Raji (cell line): ENCODE measurements around the gene FASN.
A peak's percentile ranks its signal among the peaks of the same experiment; 100 is the strongest.

Source experiments
- POLR2A ChIP-seq: IDR thresholded peaks from 2 replicates; pipeline ENCODE4 v1.6.1; 2011; ENCODE audit warnings: low read depth, low read length, control low read depth; ENCODE audit not compliant: insufficient read depth

The FASN gene

GRCh38 chr17:82051776-82052637, 46.0 kb downstream of the FASN start, which contains the start of the genes GPS1 and RFNG:
Gene GPS1 (plus strand): TSS chr17:82051898. CDS start chr17:82051932, 34 bp downstream.
Gene RFNG (minus strand): TSS chr17:82051811. CDS start chr17:82051766, 45 bp downstream.
- TF ChIP-seq POLR2A: peak; percentile 60

GRCh38 chr17:82050761-82051641, 47.0 kb downstream of the FASN start:
- TF ChIP-seq POLR2A: no peak

DNA sequence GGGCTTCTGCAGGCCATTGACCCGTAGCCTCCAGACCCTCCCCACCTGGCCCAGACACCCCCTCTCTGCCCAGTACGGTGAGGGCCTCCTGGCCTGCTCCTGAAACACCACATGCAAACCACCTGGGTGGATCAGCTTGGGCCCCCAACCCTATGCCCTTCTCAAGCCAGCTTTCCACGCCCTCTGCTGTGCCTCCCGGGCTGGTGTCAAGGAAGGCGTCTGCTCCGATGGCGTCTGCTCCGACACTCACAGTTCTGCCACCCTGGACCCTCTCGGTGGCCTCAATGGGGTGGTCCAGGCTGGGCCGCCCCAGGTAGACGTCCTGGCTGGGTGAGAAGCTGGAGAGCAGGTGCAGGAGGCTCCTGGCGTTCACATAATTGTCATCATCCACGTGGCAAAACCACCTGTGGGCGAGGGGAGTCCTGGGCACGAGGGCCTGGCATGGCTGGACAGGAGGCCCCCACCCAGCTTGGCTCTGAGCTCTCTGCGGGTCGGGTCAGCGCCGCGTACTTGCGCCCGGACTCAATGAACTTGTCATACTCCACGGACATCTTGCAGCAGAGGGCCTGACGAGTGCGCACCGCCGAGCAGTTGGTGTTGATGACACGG, 47.8 kb downstream of the FASN start:
- TF ChIP-seq POLR2A: no peak

DNA sequence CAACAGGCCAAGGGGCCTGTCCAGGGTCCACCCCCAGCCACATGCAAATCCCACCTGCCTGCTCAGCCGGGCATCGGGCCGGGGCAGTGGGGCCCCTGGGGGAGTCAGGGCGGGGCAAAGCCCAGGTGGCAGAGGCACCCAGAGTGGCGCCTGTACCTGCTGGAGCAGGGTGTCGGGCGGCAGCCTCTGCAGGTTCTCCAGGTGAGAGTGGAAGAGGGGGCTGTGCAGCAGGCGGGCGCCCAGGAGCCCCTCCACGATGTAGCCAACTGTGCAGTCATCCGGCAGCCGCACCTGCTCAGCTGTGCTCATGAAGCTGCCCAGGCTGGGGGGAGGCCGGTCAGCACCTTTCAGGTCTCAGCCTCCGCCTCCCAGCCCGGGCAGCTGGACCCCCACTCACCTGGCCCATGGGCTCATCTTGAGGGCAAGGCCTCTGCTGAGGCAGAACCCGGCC, 48.5 kb downstream of the FASN start:
- no peak for TF ChIP-seq POLR2A

DNA sequence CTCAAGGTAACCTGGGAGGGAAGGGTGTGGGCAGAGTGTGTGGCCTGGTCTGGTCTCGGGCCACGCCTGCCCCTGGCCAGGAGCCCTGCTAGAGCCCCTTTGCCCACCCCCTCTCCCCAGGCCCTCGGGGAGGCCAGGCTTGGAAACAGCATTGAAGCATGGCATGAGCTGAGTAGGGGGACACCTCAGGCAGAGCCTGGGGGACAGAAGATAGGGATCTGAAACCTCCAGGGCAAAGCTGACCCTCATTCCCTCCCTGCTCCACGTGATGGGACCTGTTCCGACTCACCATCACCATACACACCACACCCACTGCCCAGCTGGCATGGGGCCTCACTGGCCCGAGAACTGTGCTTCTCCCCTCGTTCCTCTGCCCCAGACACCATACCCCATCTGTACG, 48.9 kb downstream of the FASN start:
- no peak for TF ChIP-seq POLR2A

DNA sequence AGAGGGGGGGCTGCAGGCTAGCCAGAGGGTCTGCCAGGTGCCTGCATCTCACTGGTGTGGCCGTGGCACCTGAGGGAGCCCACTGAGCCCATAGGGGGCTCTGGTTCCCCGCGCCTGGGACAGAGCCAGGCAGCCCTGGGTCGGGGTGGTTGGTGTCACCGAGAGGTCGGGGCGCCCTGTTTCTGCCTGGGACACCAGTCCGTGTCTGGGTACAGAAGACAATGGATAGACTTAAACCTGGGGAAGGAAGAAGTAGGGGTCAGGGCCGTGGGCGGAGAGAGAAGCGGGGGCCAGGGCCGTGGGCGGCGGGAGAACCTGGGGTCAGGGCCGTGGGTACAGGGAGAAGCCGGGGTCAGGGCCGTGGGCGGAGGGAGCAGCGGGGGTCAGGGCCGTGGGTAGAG, 49.5 kb downstream of the FASN start:
- no peak for TF ChIP-seq POLR2A

DNA sequence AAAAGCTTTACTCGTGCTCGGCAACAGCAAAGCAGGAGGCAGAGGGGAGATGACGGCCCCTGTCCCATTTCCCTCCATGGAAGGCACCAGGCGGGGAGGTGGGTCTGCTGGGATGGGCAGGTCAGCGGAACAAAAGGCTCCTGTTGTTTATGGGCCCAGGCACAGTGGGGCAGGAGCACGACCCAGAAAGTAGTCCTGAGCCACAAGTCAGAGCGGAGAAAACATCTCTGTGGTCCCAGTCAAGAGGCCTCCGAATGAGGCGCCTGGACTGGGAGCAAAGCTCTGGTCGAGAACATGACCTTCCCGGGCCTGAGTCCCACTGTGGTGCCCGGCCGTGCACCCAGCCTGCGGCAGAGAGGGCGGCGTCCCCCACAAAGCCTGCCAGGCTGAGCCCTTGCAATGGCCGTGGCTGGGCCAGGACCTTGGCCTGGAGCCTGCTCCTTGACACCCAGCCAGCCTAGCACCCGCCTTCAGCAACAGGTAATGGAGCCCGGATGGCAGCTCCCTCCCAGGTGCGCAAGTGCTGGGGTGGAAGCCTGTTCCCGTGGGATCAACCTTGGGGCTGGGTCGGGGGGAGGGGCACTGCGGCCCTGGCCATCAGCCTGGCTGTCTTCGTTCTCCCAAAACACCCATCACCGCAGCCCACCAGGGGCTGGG, 50.0 kb downstream of the FASN start:
- no peak for TF ChIP-seq POLR2A

DNA sequence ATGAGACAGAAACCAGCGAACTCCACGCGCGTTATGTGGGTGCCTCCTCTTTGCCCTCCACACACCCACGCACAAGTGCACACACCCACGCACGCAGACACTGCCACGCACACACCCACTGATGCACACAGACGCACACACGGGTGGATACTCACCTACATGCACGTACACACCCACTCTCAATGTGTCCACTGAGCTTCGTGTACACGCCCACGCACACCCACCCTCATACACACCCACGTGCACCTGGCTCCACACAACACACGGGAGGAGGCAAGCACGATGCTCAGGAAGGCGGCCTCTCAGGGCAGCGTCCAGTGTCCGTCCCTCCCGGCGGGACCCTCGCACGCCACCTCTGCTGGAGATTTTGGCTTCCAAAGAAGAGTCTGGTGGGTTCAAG, 50.7 kb downstream of the FASN start:
- no peak for TF ChIP-seq POLR2A

DNA sequence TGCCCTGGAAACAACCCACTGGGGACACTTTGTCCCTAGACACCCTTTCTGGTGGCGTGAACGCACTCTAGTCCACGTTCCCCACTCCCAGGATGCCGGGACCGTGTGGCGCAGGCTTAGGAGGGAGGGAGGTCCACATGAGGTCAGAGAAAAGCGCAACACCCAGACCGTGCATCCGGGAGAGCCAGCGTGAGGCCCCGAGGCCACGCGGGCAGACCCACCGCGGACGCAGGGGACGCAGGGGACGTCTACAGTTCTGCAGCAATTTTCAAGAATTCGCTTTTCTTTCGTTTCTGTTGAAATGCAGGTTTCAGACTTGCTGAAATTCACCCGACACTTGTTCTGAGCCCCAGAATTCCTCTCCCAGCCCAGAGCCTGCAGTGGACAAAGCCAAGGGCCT, 51.1 kb downstream of the FASN start:
- TF ChIP-seq POLR2A: no peak

DNA sequence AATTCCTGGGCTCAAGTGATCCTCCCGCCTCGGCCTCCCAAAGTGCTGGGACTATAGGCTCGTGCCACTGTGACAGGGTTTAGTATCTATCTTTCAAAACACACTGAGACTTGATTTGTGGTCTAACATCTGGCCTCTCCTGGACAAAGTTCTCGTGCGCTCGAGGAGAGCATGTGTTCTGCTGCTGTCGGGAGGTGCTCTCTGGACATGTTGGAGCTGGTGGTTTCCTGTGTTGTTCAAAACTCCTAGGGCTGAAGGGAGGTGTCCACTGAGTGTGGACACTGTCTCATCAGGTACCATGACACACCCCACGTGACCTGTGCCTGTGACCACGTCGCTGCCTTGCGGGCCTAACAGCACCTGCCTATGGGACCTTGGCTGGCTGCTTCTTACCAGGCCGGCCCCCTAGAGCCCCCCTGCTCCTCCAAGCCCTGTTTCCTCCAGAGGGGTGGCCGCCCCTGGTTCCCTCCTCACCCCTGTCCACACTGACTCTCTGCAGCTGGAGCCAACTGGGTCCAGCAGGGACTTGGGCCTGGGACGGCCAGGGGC, 52.0 kb downstream of the FASN start:
- TF ChIP-seq POLR2A: no peak

- no peak for TF ChIP-seq POLR2A
Observed at GRCh38 chr17:82043507-82043906, 54.5 kb downstream of the FASN start.

GRCh38 chr17:82042649-82043048, 55.4 kb downstream of the FASN start:
- no peak for TF ChIP-seq POLR2A

GRCh38 chr17:82041144-82041814, 56.8 kb downstream of the FASN start:
- no peak for TF ChIP-seq POLR2A
